NCI-H1694 (cell line): ENCODE measurements around the gene PDIA3.
A peak's percentile ranks its signal among the peaks of the same experiment; 100 is the strongest.
"Not testable (repeated sequence)": the region's sequence is repeated elsewhere in the genome, so short reads cannot be mapped to it uniquely, and the experiment has no call there.

Experiments
- DNase-seq: peaks from one replicate; lab custom pipeline; 2025; lab: John Stamatoyannopoulos, UW

Gene PDIA3

DNA sequence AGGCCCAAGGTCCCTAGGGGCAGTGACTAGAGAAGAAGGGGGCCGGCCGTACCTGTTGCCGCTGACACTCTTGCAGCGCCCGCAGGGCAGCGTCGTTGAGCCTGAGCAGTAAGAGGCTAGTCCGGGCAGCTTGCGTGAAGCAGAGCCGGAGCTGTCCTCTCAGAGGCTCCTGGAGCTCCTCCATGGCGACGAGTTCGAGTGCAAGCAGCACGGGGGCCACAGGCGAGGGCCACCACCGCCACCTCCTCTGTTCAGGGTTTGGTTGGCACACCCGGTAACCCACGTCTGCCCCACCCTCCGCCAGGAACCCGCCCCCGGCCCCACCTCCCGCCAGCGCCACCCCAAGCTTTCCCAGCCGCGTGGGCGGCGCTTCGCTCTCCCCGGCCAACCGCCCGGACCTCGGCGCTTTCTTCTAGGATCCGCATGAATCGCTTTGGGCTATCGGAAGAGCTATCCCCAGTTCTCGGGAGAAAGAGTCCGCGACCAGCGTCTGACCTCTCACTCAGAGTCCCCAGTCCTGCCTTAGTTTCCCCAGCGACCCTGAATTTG is 30.6 kb downstream of the PDIA3 start, which contains the start of gene ELL3:
ELL3 (minus strand) TSS at position 249 of the 549 bp plus-strand sequence; CDS start at position 184, 65 bp downstream.
- DNase-seq: peak; percentile 37

DNA sequence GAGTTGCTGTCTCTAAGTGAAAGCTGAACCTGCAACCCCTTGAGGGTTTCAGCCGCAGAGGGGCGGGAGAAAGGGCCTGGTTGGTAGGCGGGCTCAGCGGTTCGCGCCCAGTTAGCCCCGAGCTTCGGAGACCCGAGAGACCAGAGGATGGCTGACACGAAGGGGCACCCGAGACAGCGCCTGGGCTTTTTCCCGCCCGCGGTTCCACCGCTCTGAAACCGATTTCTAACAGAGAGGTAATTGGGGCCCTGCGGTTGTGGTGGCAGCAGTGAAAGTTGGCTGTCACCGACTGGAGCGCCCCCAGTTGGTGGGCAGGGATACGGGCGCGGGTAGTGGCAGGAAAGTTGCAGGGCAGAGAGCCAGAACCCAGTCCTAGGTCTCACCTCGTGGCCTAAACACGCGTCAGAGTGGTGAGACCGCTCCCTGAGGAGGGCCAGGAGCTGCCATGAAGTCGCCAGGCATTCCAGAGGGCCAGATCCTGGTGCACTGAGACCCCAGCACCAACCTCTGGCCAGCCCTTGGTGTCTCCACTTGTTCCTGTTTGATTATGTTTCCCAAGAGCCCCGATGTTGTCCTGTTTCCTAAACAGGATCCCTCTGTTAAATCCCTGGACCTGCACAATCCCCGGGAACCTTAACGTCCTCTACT is 31.2 kb downstream of the PDIA3 start:
- peak; percentile 76 for DNase-seq

DNA sequence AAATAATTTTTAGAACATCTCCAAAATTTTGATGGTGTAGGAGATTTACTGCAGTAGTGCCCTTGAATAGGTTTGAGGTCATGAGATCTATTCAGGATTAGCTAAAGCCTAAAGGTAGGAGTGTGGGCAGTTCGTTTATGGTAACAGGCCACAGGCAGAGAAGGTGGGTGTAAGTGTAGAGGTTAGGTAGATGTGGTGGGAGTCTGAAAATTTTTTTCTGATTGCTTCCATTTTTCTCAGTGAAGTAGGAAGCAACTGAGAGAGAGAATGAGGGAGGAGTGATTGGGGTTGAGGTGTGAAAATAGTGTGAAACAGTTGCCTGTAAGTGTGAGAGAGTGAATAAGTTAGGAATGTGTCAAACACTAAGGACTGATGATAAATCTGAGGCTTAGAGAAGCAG is 32.8 kb downstream of the PDIA3 start:
- no peak for DNase-seq

DNA sequence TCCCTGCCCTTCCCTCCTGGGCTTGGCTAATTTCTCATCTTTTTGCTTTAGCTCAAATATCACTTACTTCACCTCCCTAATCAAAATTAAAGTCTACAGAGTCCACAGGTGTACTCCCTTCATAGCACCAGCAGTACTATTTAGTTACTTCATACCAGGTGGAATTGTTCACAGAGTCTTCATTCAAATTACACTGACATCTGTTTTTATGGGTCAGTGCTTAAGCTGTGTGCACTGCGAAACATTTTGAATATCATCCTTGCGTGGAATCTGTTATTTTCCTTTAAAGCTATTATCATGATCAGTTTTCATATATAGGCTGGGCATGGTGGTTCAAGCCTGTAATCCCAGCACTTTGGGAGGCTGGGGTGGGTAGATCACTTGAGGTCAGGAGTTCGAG is 43.2 kb downstream of the PDIA3 start:
- DNase-seq: no peak

DNA sequence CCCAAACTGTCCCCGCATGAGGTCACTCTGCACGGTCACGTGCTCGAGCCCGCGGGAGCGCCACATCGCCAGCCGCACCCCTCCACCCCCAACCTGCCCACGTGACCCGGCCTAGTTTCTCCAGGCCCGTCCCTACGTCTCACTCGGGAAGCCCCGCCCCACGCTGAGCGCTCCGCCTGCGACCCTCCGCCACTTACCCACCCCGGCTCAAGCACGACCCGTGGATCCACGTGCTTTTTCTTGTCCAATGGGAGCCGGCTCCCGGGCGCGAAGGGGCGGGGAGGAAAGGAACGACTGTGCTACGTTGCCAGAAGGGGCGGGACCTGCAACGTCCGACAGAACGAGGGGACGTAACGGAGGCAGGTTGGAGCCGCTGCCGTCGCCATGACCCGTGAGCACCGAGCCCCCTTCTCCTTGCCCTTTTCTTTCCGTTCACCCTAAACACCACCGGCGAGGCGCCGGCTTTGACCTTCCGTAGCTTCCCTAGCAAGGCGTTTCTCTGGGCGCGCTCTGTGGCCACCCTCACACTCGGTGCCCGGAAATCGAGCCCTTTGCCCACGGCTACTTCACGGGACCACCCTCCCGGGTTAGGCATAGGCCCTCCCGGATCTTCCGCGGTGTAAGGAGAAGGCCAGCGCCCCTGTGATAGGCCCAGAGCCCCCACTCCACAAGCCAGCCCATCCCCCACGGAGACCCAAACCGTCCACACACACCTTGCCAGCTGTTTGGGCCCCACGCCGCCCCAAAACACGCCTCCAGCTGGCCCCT is 45.9 kb downstream of the PDIA3 start, which contains the start of gene SERF2:
SERF2 (plus strand) TSS at position 328 of the 768 bp plus-strand sequence; CDS start at position 385, 57 bp downstream.
- peak; percentile 95 for DNase-seq

DNA sequence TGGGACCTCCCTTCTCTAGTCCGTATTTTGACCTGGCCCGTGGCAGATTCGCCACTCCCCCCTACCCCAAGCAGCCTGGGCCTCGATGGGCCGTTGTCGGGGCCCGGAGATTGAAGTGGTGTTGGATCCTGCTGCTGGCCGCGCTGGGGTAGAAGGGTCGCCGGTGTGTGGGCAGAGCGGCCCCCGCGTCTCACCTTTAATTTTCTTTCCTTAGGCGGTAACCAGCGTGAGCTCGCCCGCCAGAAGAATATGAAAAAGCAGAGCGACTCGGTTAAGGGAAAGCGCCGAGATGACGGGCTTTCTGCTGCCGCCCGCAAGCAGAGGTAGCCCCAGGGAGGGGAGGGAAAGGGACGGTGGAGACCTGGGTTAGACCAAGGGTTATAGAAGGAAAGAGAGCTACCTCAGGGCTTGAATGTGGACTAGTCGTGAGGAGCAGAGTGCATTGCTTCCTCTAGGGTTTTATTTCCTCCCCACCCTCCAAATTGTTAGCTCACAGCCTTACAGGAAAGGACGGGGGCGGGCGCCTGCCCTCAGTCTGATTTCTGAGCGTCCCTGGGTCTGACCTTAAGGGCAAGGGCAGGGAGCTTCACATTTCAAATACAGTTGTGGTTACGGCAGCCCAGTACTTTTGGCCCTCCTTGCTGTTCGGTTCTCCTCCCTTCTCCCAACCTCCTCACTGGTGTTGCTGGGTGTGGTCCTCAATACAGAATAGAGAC is 46.7 kb downstream of the PDIA3 start:
- DNase-seq: no peak

DNA sequence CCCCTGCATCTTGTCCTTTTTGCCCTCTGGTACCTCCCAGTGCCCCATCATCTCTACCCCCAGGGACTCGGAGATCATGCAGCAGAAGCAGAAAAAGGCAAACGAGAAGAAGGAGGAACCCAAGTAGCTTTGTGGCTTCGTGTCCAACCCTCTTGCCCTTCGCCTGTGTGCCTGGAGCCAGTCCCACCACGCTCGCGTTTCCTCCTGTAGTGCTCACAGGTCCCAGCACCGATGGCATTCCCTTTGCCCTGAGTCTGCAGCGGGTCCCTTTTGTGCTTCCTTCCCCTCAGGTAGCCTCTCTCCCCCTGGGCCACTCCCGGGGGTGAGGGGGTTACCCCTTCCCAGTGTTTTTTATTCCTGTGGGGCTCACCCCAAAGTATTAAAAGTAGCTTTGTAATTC is 47.4 kb downstream of the PDIA3 start:
- DNase-seq: no peak

DNA sequence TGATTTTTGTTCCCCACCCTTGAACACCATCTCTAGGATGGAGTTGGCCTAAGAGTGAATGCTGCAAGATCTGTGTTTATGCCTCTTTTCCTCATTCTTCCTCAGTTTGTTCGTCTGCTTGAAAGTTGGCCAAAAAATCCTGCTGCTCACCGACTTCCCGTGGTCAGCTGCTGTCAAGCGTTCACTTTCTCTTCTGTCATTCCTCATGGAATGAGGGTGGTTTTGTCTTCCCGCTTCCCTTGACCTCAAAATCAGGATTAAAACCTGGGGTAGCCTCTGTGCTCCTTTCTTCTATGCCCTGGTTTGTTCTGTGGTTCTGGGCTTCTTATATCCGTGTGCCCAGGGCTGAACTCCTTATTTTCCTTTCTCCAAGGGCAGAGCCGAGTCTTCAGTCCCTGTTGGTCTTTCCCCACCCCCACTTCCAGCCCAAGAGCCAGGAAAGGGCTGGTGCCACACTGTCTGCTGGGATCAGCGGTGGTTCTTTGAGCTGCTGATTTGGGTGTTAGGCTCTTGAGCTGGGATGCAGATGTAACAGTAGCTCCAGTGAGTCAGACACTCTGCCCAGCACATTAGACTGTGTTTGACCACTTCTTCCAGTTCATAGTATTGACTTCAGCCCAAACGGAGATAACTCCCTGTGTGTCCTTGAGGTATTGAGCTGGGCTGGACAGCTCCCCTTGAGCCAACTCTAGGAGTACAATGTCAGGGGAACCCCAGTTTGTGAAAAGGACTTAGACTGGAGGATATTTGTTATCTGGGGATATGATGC is 48.2 kb downstream of the PDIA3 start:
- no peak for DNase-seq

DNA sequence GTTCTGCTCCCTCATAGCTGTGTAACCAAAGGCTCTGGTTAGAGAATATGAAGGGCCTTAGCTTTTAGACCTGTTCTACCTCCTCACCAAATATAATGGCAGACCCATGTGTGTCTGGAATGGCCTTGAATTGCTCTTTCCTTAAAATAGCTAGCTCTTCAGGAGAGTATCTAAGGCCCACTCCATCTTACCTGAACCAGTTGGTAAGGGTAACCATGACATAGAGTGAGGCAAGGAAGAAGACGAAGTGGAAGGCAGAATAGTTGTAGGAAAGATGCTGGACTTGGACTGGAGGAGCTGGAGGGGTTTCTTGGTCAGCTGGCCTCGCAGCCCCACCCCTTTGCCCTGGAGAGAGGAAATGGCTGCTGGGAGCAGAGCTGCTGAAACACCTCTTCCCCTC is 49.0 kb downstream of the PDIA3 start:
- DNase-seq: no peak

DNA sequence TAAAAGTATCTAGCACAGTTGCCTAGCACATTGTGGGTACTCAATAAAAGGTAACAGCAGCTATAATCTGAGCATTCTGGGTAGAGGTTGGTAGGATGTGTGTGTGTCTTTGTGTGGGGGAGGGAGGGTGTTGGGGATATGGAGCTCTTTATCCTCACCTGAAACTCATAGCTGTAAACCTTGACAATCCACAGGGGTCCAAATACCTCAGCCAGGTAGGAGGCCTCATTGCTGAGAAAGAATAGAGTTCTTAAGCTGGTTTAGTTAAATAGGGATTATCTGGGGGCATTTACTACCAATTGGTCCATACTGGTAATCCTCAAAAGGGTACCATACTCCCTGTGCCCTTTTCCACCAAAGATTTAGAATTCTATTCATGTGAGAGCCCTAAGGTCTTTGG is 49.8 kb downstream of the PDIA3 start:
- DNase-seq: no peak

DNA sequence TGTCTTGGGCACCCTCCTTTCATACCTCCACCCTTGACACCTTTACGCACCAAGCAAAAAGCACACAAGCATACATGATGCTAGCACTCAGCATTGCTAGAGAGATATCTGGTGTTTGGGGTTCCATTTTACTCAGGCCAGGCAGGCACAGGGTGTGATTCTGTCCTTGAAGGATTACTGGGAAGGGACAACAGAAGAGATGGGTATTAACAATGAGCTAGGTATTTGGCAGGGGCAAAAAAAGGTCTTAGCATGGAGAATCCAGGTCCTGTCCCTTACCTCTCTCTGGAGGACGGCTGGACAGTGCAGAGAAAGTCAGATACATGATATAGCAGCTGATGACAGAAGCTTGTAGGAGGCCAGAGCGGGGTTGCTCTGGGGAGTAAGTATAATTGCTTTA is 50.3 kb downstream of the PDIA3 start:
- no peak for DNase-seq

DNA sequence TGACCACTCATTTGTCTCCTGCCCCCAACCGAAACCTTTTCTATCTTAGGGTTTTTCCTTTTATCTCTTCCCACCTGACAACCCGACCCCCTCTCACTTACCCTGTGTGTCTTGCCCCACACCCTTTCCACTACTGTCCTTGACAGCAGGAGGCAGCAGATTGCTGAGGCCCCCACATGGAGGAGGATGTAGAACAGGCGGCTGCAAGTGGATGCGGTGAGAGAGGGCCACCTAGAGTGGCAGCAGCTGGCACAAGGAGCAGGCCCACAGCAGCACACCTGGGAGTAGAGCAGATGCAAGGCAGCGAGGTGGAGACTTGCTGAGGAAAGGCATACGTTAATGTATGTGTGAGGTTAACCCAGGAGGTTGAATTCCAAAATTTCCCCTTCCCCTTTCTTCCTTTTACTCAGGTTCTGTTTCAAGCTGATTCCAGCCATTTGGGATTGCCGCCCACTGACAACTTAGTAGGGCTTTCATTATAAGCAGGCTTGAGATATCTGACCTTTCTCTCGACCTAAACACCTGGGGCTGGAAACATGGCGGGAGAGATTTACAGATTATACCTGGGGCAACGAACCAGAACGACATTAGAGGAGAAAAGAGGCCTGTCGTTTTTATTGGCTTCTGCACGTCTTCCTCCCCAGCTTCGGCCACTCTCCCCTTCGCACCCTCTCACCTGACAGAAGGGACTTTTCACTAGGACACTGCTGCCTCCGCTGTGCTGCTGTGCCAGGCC is 53.1 kb downstream of the PDIA3 start:
- no peak for DNase-seq

DNA sequence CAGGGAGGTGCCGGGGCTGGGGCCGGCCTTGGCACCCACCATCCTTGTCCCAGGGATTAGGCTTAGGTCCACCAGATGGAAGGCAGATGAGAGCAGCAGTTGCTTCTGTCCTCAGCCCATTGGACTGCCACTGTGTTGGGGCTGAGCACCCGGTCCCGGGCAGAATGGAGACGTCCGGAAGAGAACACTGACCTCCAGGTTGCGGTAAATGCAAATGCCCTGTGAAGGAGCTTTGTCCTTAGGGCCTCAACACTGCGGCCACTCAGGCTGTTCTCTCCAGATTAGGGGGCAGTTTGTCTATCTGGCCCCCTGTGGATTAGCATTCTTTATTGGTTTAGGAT is 53.7 kb downstream of the PDIA3 start, which contains the start of gene SERINC4:
SERINC4 (minus strand) TSS at position 276 of the 341 bp plus-strand sequence; CDS start at position 42, 234 bp downstream.
- DNase-seq: no peak

DNA sequence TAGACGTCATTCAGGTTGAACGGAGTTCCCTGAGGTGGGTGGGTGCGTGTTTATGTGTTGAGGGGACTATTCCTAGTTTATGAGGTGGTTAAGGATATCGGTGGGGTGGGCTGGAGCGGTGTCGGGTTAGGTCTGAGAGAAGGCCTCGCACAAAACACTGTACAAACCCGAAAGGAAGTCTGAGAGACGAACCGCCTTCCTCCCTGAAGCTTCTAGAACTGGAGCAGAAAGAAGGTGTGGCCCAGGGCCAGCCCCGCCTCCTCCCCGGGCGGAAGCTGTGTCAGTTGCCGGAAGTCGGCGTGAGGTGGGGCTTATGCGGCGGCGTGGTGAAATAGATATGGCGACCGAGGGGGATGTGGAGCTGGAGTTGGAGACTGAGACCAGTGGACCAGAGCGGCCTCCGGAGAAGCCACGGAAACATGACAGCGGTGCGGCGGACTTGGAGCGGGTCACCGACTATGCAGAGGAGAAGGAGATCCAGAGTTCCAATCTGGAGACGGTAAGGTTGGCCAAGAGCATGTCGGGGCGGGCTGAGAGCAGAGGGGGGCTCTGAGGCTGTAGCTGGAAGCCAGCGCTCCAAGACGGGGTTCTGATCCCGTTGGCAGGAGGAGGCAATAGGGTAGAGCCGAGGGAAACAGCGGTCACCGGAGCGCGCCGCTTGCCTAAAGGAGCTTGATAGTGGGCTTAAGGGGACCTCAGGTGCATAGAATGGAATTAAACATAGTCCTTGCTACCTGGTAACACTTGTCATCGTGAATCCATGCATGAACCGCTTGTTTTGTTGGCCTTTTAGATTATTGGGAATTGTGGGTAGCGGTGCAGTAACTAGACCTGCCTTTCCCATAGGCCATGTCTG is 54.3 kb downstream of the PDIA3 start, which contains the start of gene HYPK:
HYPK (plus strand) TSS at position 314 of the 856 bp plus-strand sequence; CDS start at position 338, 24 bp downstream.
- peak; percentile 49 for DNase-seq

DNA sequence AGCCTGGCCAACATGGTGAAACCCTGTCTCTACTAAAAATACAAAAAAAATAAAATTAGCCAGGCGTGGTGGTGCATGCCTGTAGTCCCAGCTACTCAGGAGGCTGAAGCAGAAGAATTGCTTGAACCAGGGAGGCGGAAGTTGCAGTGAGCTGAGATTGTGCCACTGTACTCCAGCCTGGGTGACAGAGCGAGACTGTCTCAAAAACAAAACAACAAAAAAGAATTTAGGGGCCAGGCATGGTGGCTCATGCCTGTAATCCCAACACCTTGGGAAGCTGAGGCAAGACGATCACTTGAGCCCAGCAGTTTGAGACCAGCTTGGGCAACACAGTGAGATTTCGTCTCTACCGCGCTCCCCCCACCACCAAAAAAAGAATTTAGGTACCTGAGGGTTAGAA is 56.4 kb downstream of the PDIA3 start:
- not testable (repeated sequence) for DNase-seq

DNA sequence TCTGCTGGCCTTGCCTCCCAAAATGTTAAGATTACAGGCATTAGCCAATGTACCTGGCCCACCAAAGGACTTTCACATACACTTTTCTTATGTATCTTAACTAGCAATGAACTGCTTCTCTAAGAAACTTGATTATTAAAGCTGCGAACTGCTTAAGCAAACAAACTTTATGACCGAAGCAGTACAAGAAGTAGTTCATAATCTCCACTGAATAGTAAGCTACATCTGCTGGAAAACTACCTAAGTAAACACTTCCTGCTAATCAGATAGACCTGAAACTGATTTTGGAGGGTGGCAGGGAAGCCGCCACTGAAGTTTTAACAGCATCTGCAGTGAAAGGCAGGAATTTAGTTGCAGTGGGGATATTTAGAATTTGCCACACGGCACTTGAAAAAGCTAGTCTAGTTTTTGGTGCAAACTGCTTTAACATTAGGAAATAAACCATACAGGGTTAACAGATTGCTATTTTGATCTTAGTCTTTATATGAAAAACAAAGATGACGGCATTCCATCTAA is 62.3 kb downstream of the PDIA3 start:
- no peak for DNase-seq

DNA sequence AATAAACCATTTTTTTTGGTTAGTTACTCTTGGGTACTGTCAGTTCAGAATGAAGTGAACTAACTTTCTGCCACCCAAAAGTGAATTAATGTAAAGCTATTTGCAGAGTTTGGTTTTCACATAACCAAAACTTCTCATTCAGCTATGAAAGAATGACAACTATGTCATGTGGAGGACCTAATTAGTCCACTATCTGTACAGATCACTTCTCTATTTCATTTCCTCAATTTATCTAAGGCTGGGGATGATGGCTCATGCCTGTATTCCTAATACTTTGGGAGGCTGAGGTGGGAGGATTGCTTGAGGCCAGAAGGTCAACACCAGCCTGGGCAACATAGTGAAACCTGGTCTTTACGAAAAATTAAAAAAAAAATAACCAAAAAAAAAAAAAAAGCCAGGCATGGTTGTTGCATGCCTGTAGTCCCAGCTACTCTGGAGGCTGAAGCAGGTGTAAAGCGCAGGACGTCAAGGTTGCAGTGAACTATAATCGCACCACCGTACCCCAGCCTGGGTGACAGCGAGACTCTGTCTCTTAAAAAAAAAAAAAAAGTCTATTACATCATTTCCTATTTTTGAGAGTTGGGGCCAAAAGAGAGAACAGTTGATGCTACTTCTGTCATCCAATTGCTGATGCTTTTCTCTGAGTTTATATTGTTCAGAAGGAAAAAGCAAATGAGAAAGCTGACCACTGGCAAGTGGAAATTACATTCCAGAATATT is 62.9 kb downstream of the PDIA3 start:
- DNase-seq: no peak

DNA sequence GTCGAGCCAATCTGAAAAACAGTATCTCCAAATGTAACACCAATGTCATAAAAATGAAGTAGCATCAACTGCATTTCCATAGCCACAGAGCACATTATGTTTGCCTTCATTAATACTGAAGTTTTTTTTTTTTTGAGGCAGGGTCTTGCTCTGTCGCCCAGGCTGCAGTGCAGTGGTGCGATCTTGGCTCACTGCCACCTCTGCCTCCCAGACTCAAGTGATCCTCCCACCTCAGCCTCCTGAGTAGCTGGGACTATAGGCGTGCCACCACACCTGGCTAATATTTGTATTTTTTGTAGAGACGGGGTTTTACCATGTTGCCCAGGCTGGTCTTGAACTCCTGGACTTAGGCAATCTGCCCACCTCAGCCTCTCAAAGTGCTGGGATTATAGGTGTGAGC is 68.8 kb downstream of the PDIA3 start:
- DNase-seq: not testable (repeated sequence)

DNA sequence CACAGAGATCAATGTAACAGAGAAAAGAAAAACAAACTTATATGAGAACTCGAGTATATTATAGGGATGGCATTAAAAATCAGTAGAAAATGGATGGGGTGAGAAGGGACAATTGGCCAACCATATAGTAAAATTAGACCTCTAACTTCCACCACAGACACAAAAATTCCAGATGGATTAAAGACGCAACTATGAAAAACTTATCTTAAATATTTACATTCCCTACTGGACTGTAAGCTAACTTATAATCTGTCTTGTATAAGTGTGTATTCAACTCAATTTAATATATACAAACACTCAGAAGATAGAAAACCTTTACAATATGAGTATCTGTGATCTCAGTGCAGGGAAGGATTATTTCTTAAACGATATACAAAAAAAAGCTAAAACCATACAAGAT is 75.3 kb downstream of the PDIA3 start:
- no peak for DNase-seq
